BE2C (cell line): ENCODE results near the gene ADCY2.

ENCODE experiments used
- DNase-seq: peaks from one replicate; pipeline ENCODE4 v3.0.0-alpha.2; 2020
- H3K27me3 ChIP-seq: fragments of 250-450 bp; sonication (Bioruptor Pico); 2 replicates; pipeline ENCODE4 v1.5.1; 2020; ENCODE audit warnings: mild to moderate bottlenecking
- H3K36me3 ChIP-seq: fragments of 250-450 bp; sonication (Bioruptor Pico); 2 replicates; pipeline ENCODE4 v1.5.1; 2020; ENCODE audit warnings: mild to moderate bottlenecking
- H3K4me1 ChIP-seq: fragments of 250-450 bp; sonication (Bioruptor Pico); 2 replicates; pipeline ENCODE4 v1.5.1; 2020
- H3K4me3 ChIP-seq: 2 replicates; pipeline ENCODE4 v1.5.1; 2011; ENCODE audit warnings: low read depth, low read length
- H3K9me3 ChIP-seq: fragments of 250-450 bp; sonication (Bioruptor Pico); 2 replicates; pipeline ENCODE4 v1.5.1; 2020
- TF ChIP-seq, protein P1 (sequence below): IDR thresholded peaks from 2 replicates; pipeline ENCODE4 v1.5.1; 2012; ENCODE audit warnings: mild to moderate bottlenecking, low read depth, low read length

Gene ADCY2

GRCh38 chr5:7628820-7629219, 232.9 kb downstream of the ADCY2 start:
- H3K9me3 ChIP-seq: no peaks in the 10 kb centered on the region
- no peak for DNase-seq
- H3K4me1 ChIP-seq: no peaks in the 10 kb centered on the region
- no peak overlapping the region for H3K4me3 ChIP-seq
- no peaks in the 10 kb centered on the region for H3K27me3 ChIP-seq
- TF ChIP-seq, protein P1, sequence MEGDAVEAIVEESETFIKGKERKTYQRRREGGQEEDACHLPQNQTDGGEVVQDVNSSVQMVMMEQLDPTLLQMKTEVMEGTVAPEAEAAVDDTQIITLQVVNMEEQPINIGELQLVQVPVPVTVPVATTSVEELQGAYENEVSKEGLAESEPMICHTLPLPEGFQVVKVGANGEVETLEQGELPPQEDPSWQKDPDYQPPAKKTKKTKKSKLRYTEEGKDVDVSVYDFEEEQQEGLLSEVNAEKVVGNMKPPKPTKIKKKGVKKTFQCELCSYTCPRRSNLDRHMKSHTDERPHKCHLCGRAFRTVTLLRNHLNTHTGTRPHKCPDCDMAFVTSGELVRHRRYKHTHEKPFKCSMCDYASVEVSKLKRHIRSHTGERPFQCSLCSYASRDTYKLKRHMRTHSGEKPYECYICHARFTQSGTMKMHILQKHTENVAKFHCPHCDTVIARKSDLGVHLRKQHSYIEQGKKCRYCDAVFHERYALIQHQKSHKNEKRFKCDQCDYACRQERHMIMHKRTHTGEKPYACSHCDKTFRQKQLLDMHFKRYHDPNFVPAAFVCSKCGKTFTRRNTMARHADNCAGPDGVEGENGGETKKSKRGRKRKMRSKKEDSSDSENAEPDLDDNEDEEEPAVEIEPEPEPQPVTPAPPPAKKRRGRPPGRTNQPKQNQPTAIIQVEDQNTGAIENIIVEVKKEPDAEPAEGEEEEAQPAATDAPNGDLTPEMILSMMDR: no peak
- no peaks in the 10 kb centered on the region for H3K36me3 ChIP-seq

GRCh38 chr5:7629561-7629960, 233.6 kb downstream of the ADCY2 start:
- Histone ChIP-seq H3K36me3 (no peaks in the 10 kb centered on the region), H3K4me3 (no peak overlapping the region), H3K27me3 (no peaks in the 10 kb centered on the region), H3K9me3 (no peaks in the 10 kb centered on the region), H3K4me1 (no peaks in the 10 kb centered on the region)
- no peak for DNase-seq
- TF ChIP-seq, protein P1: no peak

DNA sequence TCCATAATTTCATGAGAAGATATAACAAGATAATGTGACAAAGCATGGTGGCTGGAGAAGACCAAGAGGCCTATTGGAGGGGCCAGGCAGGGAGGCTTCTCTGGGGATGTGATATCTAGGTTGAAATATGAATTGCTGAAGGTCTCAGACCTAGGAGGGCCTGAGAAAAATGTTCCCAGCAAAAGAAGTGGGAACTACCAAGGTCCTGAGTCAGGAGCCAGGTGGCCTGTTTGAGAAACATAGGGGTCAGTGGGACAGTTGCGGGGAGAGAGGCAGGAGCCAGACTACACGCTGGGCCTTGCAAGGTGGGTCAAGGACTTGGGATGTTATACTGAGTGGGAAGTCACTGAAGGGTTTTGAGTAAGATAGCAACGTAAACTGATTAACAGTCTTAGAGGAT, 238.9 kb downstream of the ADCY2 start:
- no peaks in the 10 kb centered on the region for H3K9me3 ChIP-seq
- H3K4me1 ChIP-seq: no peaks in the 10 kb centered on the region
- TF ChIP-seq, protein P1: no peak
- H3K27me3 ChIP-seq: no peaks in the 10 kb centered on the region
- H3K4me3 ChIP-seq: no peak overlapping the region
- no peaks in the 10 kb centered on the region for H3K36me3 ChIP-seq
- DNase-seq: no peak

DNA sequence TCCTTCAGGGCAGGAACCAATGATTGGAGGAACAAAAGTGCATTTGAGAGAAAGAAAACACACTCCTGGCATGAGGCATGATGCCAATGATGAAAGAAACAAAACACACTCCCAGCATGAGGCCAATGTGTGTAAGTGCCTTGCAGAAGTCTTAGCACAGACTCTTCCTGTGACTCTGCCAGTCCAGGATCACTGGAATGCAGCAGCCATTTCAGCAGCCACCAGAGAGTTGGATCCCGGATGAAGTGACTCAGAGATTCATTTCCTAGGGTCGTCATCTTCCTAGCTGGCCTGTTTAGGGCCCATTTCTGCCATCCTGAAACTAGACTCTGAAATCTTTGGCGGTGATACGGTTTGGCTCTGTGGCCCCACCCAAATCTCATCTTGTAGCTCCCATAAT, 242.5 kb downstream of the ADCY2 start:
- H3K36me3 ChIP-seq: no peaks in the 10 kb centered on the region
- H3K27me3 ChIP-seq: no peaks in the 10 kb centered on the region
- TF ChIP-seq, protein P1: no peak
- DNase-seq: no peak
- H3K4me1 ChIP-seq: no peaks in the 10 kb centered on the region
- H3K9me3 ChIP-seq: no peaks in the 10 kb centered on the region
- no peak overlapping the region for H3K4me3 ChIP-seq

DNA sequence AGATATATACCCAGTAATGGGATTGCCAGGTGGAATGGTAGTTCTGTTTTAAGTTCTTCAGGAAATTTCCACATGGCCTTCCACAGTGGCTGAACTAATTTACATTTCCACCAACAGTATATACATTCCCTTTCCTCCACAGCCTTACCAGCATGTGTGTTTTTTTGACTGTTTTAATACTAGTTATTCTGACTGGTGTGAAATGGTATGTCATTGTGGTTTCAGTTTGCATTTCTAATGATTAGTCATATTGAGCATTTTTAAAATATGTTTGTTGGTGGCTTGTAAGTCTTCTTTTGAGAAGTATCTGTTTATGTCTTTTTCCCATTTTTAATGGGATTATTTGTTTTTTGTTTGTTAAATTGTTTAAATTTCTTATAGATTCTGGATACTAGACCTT, 246.1 kb downstream of the ADCY2 start:
- DNase-seq: no peak
- TF ChIP-seq, protein P1: no peak
- H3K9me3 ChIP-seq: no peaks in the 10 kb centered on the region

DNA sequence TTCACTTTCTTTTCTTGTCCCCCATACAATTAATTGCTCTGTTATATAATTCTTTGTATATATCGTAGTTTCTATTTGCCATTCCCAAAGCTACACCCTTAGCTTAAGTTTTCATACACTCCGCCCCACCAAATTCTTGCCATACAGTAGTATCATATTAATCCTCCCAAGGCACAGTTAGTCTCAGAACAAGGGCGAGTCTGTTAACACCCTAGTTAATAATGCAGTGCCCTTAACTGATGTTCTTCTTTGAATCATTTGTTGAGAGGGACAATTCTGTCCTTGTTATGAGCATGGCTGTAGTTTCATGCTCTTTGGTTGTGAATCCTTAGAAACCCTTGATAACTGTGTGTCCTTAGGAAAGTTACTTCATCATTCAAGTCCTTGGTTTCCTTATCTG, 248.8 kb downstream of the ADCY2 start:
- Histone ChIP-seq H3K9me3 (no peaks in the 10 kb centered on the region), H3K4me1 (no peaks in the 10 kb centered on the region), H3K27me3 (no peaks in the 10 kb centered on the region), H3K36me3 (no peaks in the 10 kb centered on the region), H3K4me3 (no peak overlapping the region)
- TF ChIP-seq, protein P1: no peak
- DNase-seq: no peak

More for the DNA sequence above, 246.1 kb downstream of the ADCY2 start:
- Histone ChIP-seq H3K4me1 (no peaks in the 10 kb centered on the region), H3K4me3 (no peak overlapping the region), H3K36me3 (no peaks in the 10 kb centered on the region), H3K27me3 (no peaks in the 10 kb centered on the region)
